Measurements from ENCODE around the gene PC.

DNA sequence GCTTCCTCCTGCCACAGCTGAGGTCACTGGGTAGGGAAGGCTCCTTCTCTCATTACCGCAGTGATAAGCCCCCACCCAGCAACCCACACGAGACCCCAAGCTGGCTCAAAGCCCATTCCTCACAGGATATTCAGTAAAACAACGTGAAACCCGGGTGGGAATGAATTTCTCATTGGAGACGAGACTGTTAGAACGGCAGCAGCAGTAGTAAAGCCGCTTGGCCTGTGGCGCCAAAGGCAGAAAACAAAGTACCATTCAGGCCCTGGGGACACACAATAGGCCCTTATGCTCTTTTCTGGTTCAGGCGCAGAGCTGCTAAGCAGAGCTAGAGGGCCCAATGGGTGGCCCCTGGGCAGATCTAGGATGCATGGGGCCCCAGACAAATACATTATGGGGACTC is 45.3 kb downstream of the PC start:
- TF ChIP-seq POLR2AphosphoS5 (IDR thresholded peaks at IDR 0.05; ENCODE audit: low read depth, low read length) (no peak), POLR2A (IDR thresholded peaks at IDR 0.05; ENCODE audit: low read depth, low read length) (no peak)

Measured in GM12891 (cell line).